ENCODE data around the gene GPR137.
A peak's percentile ranks its signal among the peaks of the same experiment; 100 is the strongest.

The GPR137 gene

GRCh38 chr11:64253043-64253442, 32.6 kb upstream of the GPR137 start:
- Histone ChIP-seq H3K36me3 (peaks cover 41% of the 10 kb centered on the region), H3K9me3 (no peaks in the 10 kb centered on the region), H3K9ac (peak overlapping the region; percentile 86; the same call in 1 of the 2 replicates), H3K4me1 (peaks cover 58% of the 10 kb centered on the region), H3K27ac (no peak overlapping the region), H3K4me3 (peak overlapping the region; percentile 92), H4K20me1 (peaks cover 33% of the 10 kb centered on the region), H3K27me3 (no peaks in the 10 kb centered on the region), H3K4me2 (peak overlapping the region; percentile 97)
- TF ChIP-seq Cebpa-rat (IDR thresholded peaks at IDR 0.05), result no peak

GRCh38 chr11:64253481-64253880, 32.2 kb upstream of the GPR137 start:
- H3K4me1 ChIP-seq, result peaks cover 54% of the 10 kb centered on the region
- peak overlapping the region; percentile 86; the same call in 1 of the 2 replicates for H3K9ac ChIP-seq
- H3K36me3 ChIP-seq, result peaks cover 45% of the 10 kb centered on the region
- no peaks in the 10 kb centered on the region for H3K9me3 ChIP-seq
- no peaks in the 10 kb centered on the region for H3K27me3 ChIP-seq
- peak overlapping the region; percentile 92; the same call in 1 of the 2 replicates for H3K4me3 ChIP-seq
- H4K20me1 ChIP-seq, result peaks cover 33% of the 10 kb centered on the region
- TF ChIP-seq Cebpa-rat (IDR thresholded peaks at IDR 0.05), result no peak
- H3K4me2 ChIP-seq, result peak overlapping the region; percentile 97
- peak overlapping the region; percentile 45 for H3K27ac ChIP-seq

GRCh38 chr11:64254326-64254725, 31.3 kb upstream of the GPR137 start:
- Histone ChIP-seq H3K27me3 (no peaks in the 10 kb centered on the region), H3K9me3 (no peaks in the 10 kb centered on the region), H3K27ac (peak overlapping the region; percentile 45; the same call in 1 of the 2 replicates), H4K20me1 (peaks cover 33% of the 10 kb centered on the region), H3K36me3 (peaks cover 54% of the 10 kb centered on the region), H3K4me3 (no peak overlapping the region), H3K9ac (peak overlapping the region; percentile 86; the same call in 1 of the 2 replicates), H3K4me1 (peaks cover 46% of the 10 kb centered on the region), H3K4me2 (peak overlapping the region; percentile 97)
- TF ChIP-seq Cebpa-rat (IDR thresholded peaks at IDR 0.05), result no peak

- Histone ChIP-seq H3K27me3 (no peaks in the 10 kb centered on the region), H3K4me3 (no peak overlapping the region), H3K4me2 (no peak overlapping the region), H4K20me1 (peaks cover 33% of the 10 kb centered on the region), H3K27ac (no peak overlapping the region), H3K4me1 (peaks cover 35% of the 10 kb centered on the region), H3K9ac (no peak overlapping the region), H3K9me3 (no peaks in the 10 kb centered on the region), H3K36me3 (peaks cover 65% of the 10 kb centered on the region)
- TF ChIP-seq Cebpa-rat (IDR thresholded peaks at IDR 0.05), result no peak
Observed at GRCh38 chr11:64255135-64256128, 30.2 kb upstream of the GPR137 start.

- Histone ChIP-seq H4K20me1 (peaks cover 33% of the 10 kb centered on the region), H3K9ac (no peak overlapping the region), H3K4me3 (no peak overlapping the region), H3K27ac (no peak overlapping the region), H3K9me3 (no peaks in the 10 kb centered on the region), H3K4me1 (peaks cover 28% of the 10 kb centered on the region), H3K4me2 (no peak overlapping the region), H3K27me3 (no peaks in the 10 kb centered on the region), H3K36me3 (peaks cover 71% of the 10 kb centered on the region)
- TF ChIP-seq Cebpa-rat (IDR thresholded peaks at IDR 0.05), result no peak
Observed at GRCh38 chr11:64256300-64256699, 29.3 kb upstream of the GPR137 start.

GRCh38 chr11:64258356-64258755, 27.3 kb upstream of the GPR137 start:
- no peaks in the 10 kb centered on the region for H3K27me3 ChIP-seq
- H3K27ac ChIP-seq, result no peak overlapping the region
- peaks cover 19% of the 10 kb centered on the region for H3K4me1 ChIP-seq
- peaks cover 18% of the 10 kb centered on the region for H4K20me1 ChIP-seq
- no peak overlapping the region for H3K4me2 ChIP-seq
- peaks cover 92% of the 10 kb centered on the region for H3K36me3 ChIP-seq
- no peak overlapping the region for H3K4me3 ChIP-seq
- H3K9ac ChIP-seq, result no peak overlapping the region
- no peak for TF ChIP-seq Cebpa-rat (IDR thresholded peaks at IDR 0.05)
- no peaks in the 10 kb centered on the region for H3K9me3 ChIP-seq

GRCh38 chr11:64258946-64259532, 26.6 kb upstream of the GPR137 start:
- Histone ChIP-seq H3K4me3 (no peak overlapping the region), H3K4me1 (peaks cover 19% of the 10 kb centered on the region), H3K36me3 (peaks cover 98% of the 10 kb centered on the region), H3K9me3 (no peaks in the 10 kb centered on the region), H3K9ac (no peak overlapping the region), H3K4me2 (no peak overlapping the region), H3K27me3 (no peaks in the 10 kb centered on the region), H3K27ac (no peak overlapping the region), H4K20me1 (peaks cover 11% of the 10 kb centered on the region)
- TF ChIP-seq Cebpa-rat (IDR thresholded peaks at IDR 0.05), result no peak

- peaks cover 96% of the 10 kb centered on the region for H3K36me3 ChIP-seq
- H3K27me3 ChIP-seq, result no peaks in the 10 kb centered on the region
- no peak for TF ChIP-seq Cebpa-rat (IDR thresholded peaks at IDR 0.05)
- H4K20me1 ChIP-seq, result peaks cover 5% of the 10 kb centered on the region; the same call in 1 of the 2 replicates
- H3K9me3 ChIP-seq, result no peaks in the 10 kb centered on the region
- H3K4me2 ChIP-seq, result no peak overlapping the region
- no peak overlapping the region for H3K4me3 ChIP-seq
- peaks cover 20% of the 10 kb centered on the region for H3K4me1 ChIP-seq
- H3K27ac ChIP-seq, result no peak overlapping the region
- H3K9ac ChIP-seq, result no peak overlapping the region
Observed at GRCh38 chr11:64259533-64260067, 26.0 kb upstream of the GPR137 start.

- Histone ChIP-seq H4K20me1 (no peaks in the 10 kb centered on the region; the same call in 1 of the 2 replicates), H3K4me3 (no peak overlapping the region), H3K36me3 (peaks cover 92% of the 10 kb centered on the region), H3K4me2 (no peak overlapping the region), H3K9ac (no peak overlapping the region), H3K27me3 (no peaks in the 10 kb centered on the region), H3K9me3 (no peaks in the 10 kb centered on the region), H3K4me1 (peaks cover 26% of the 10 kb centered on the region), H3K27ac (no peak overlapping the region)
- no peak for TF ChIP-seq Cebpa-rat (IDR thresholded peaks at IDR 0.05)
Observed at GRCh38 chr11:64260147-64260708, 25.4 kb upstream of the GPR137 start.
